HG02840 (cell line): Measurements from ENCODE around the gene DHRS9.
"Not testable (repeated sequence)": the region's sequence is repeated elsewhere in the genome, so short reads cannot be mapped to it uniquely, and the experiment has no call there.

Experiments
- ATAC-seq: cut with Tn5 transposase; IDR thresholded peaks from one replicate; pipeline ENCODE4 v1.9.1; 2021; ENCODE audit warnings: mild to moderate bottlenecking, moderate library complexity, moderate number of reproducible peaks; ENCODE audit not compliant: unreplicated experiment, low FRiP score

DHRS9 gene

GRCh38 chr2:169129703-169130243 is 60.4 kb downstream of the DHRS9 start:
- no peak for ATAC-seq

- no peak for ATAC-seq
Measured at GRCh38 chr2:169131587-169132512, 62.5 kb downstream of the DHRS9 start.

- ATAC-seq, result not testable (repeated sequence)
Measured at GRCh38 chr2:169134272-169134671, 64.9 kb downstream of the DHRS9 start.

- ATAC-seq, result not testable (repeated sequence)
Measured at GRCh38 chr2:169136428-169136827, 67.1 kb downstream of the DHRS9 start.

- no peak for ATAC-seq
Measured at GRCh38 chr2:169136885-169137534, 67.6 kb downstream of the DHRS9 start.

- ATAC-seq, result no peak
Measured at GRCh38 chr2:169137924-169138323, 68.6 kb downstream of the DHRS9 start.

GRCh38 chr2:169139145-169139544 is 69.8 kb downstream of the DHRS9 start:
- ATAC-seq, result no peak

GRCh38 chr2:169139993-169140767 is 70.8 kb downstream of the DHRS9 start:
- no peak for ATAC-seq

GRCh38 chr2:169141713-169142352 is 72.5 kb downstream of the DHRS9 start:
- ATAC-seq, result no peak

- ATAC-seq, result no peak
Measured at GRCh38 chr2:169143998-169144397, 74.6 kb downstream of the DHRS9 start.
